A549 treated with AZD9567 at 1 μM for 4 hours (cell line): ENCODE results near the gene NMS. TPM values are rescaled to one million over a fixed set of nuclear protein-coding genes. Genes with fewer than 3 reads are reported as not detected.

ENCODE experiments used
- total RNA-seq: library from RNA; stranded (reverse); fragments of 200-300 nt; extraction: Qiagen RNA extraction; gene quantifications from 5 replicates; pipeline ENCODE4 v1.2.3, GENCODE V29; 2022; ENCODE audit not compliant: insufficient read depth

The NMS gene
- not detected in 5 replicates for total RNA-seq

GRCh38 chr2:100470182-100470581 lies at the start of gene NMS:
TSS of gene NMS (plus strand) at chr2:100470482. CDS start at chr2:100470489, 7 bp downstream.

Other genes starting within 250 kb of the NMS start
- 2.1 to 3.1 TPM (median 2.5 TPM) in 5 replicates for gene LONRF2, start 148.0 kb upstream of the NMS start, total RNA-seq
- gene CHST10, start 52.8 kb upstream of the NMS start, total RNA-seq, result 13.3 to 24.3 TPM (median 14.7 TPM) in 5 replicates
- 37.0 to 53.7 TPM (median 38.5 TPM) in 5 replicates for gene PDCL3, start 92.5 kb downstream of the NMS start, total RNA-seq